CD14-positive monocyte (primary cell): ENCODE data around the gene CASK. TPM values are rescaled to one million over a fixed set of nuclear protein-coding genes. Genes with fewer than 3 reads are reported as not detected.

Source experiments
- DNase-seq, 3 donors: peaks; one replicate each; pipeline ENCODE4 v3.0.0-alpha.2; 2011 to 2022
- H2AFZ ChIP-seq: 2 replicates; pipeline ENCODE4 v1.6.0; 2012; ENCODE audit warnings: mild to moderate bottlenecking, low read depth, low read length, inconsistent platforms; ENCODE audit not compliant: insufficient read depth, poor library complexity, severe bottlenecking
- H3K27ac ChIP-seq, 2 donors: 1 replicate in 1 of 2; 2 replicates in 1 of 2; pipeline ENCODE4 v1.5.1; 2012 to 2013; ENCODE audit warnings: low read length in 2 of 2, control low read depth in 1 of 2, inconsistent platforms in 1 of 2, low read depth in 1 of 2, mild to moderate bottlenecking in 1 of 2
- H3K27me3 ChIP-seq, 2 donors: one replicate each; pipeline versions ENCODE4 v1.6.0 to v1.6.1; 2011 to 2013; ENCODE audit warnings: low read length in 2 of 2; ENCODE audit not compliant: control insufficient read depth in 2 of 2, insufficient read depth in 2 of 2
- H3K36me3 ChIP-seq, 2 donors: replicated peaks in 1 of 2; 1 replicate in 1 of 2; 2 replicates in 1 of 2; pipeline versions ENCODE4 v1.5.1 to v1.6.1; 2012 to 2013; ENCODE audit warnings: low read length in 2 of 2, control low read depth in 1 of 2, inconsistent platforms in 1 of 2, mild to moderate bottlenecking in 1 of 2; ENCODE audit not compliant: insufficient read depth in 2 of 2, control insufficient read depth in 1 of 2
- H3K4me1 ChIP-seq, 2 donors: 1 replicate in 1 of 2; 2 replicates in 1 of 2; pipeline versions ENCODE4 v1.5.1 to v1.6.1; 2012 to 2013; ENCODE audit warnings: low read length in 2 of 2, control low read depth in 1 of 2, inconsistent platforms in 1 of 2, mild to moderate bottlenecking in 1 of 2, moderate library complexity in 1 of 2; ENCODE audit not compliant: insufficient read depth in 2 of 2, control insufficient read depth in 1 of 2
- H3K4me2 ChIP-seq: replicated peaks from 2 replicates; pipeline ENCODE3; 2012; ENCODE audit warnings: low read length, moderate library complexity, mild to moderate bottlenecking; ENCODE audit not compliant: poor library complexity, severe bottlenecking; ENCODE audit errors: extremely low read depth
- H3K4me3 ChIP-seq, 3 experiments: fragments of 200-600 bp in 1 of 3; sonication (generic) in 1 of 3; replicated peaks in 1 of 3; 1 replicate in 2 of 3; 2 replicates in 1 of 3; pipeline ENCODE4 v1.5.1; 2011 to 2013; ENCODE audit warnings: low read length in 3 of 3, mild to moderate bottlenecking in 3 of 3, control low read depth in 2 of 3, low read depth in 2 of 3, inconsistent platforms in 1 of 3, moderate library complexity in 1 of 3
- H3K79me2 ChIP-seq: 2 replicates; pipeline ENCODE4 v1.6.0; 2012; ENCODE audit warnings: mild to moderate bottlenecking, control low read depth, inconsistent platforms, low read length, moderate library complexity; ENCODE audit not compliant: insufficient read depth
- H3K9ac ChIP-seq: 2 replicates; pipeline ENCODE4 v1.6.0; 2017; ENCODE audit warnings: low read length, mild to moderate bottlenecking; ENCODE audit not compliant: insufficient read depth, poor library complexity, severe bottlenecking
- H3K9me3 ChIP-seq, 2 donors: replicated peaks in 1 of 2; 1 replicate in 1 of 2; 2 replicates in 1 of 2; pipeline versions ENCODE4 v1.5.1 to v1.6.1; 2012 to 2013; ENCODE audit warnings: low read length in 2 of 2, control low read depth in 1 of 2; ENCODE audit not compliant: control insufficient read depth in 1 of 2, insufficient read depth in 1 of 2
- H4K20me1 ChIP-seq: 2 replicates; pipeline ENCODE4 v1.6.0; 2012; ENCODE audit warnings: mild to moderate bottlenecking, low read length, control low read depth, moderate library complexity; ENCODE audit not compliant: insufficient read depth
- H3K27ac Mint-ChIP-seq, 7 donors: one replicate each; pipeline ENCODE4 v1.8.0; 2020; ENCODE audit warnings: mild to moderate bottlenecking in 7 of 7, mixed read lengths in 7 of 7, moderate library complexity in 6 of 7, inconsistent platforms in 2 of 7
- H3K27me3 Mint-ChIP-seq, 3 donors: one replicate each; pipeline ENCODE4 v1.8.0; 2021 to 2022; ENCODE audit warnings: low read depth in 3 of 3, mild to moderate bottlenecking in 3 of 3, mixed read lengths in 3 of 3, moderate library complexity in 3 of 3, inconsistent platforms in 1 of 3
- H3K36me3 Mint-ChIP-seq, 2 donors: one replicate each; pipeline ENCODE4 v1.8.0; 2020; ENCODE audit warnings: mixed read lengths in 2 of 2, inconsistent platforms in 1 of 2, mild to moderate bottlenecking in 1 of 2
- H3K4me1 Mint-ChIP-seq: one replicate; pipeline ENCODE4 v1.8.0; 2020; ENCODE audit warnings: mild to moderate bottlenecking, mixed read lengths
- H3K4me3 Mint-ChIP-seq, 2 donors: one replicate each; pipeline ENCODE4 v1.8.0; 2020; ENCODE audit warnings: mild to moderate bottlenecking in 2 of 2, mixed read lengths in 2 of 2, moderate library complexity in 1 of 2
- H3K9me3 Mint-ChIP-seq, 7 donors: one replicate each; pipeline ENCODE4 v1.8.0; 2020 to 2022; ENCODE audit warnings: mixed read lengths in 7 of 7, mild to moderate bottlenecking in 6 of 7, moderate library complexity in 6 of 7, inconsistent platforms in 2 of 7
- CTCF ChIP-seq: fragments of 200-600 bp; IDR thresholded peaks from one replicate; pipeline ENCODE4 v1.8.0; 2022; ENCODE audit warnings: antibody characterized with exemption, mild to moderate bottlenecking
- WGBS: methylation state at CpG from one replicate; pipeline ENCODE4 v1.1.5; 2013; ENCODE audit warnings: missing lambda C conversion rate; ENCODE audit not compliant: insufficient coverage; 5-methylcytosine and 5-hydroxymethylcytosine counted together
- intact Hi-C, 2 donors: fragments of 100-400 bp; cut with micrococcal nuclease; formaldehyde crosslinking; loops; one replicate each; pipeline versions ENCODE4 v1.15.0 to v1.15.1; 2023
- polyA plus RNA-seq, 3 donors: library from polyadenylated mRNA; depleted of rRNA in 1 of 3; unstranded in 2 of 3; stranded (reverse) in 1 of 3; fragments of 300-500 nt in 2 of 3; fragments of >200 nt in 1 of 3; fragmentation: Illumina TruSeq in 2 of 3; gene quantifications; 1 replicate in 2 of 3; 2 replicates in 1 of 3; pipeline ENCODE4 v1.2.3, GENCODE V29; 2012 to 2021

Gene CASK
- polyA plus RNA-seq, 3 donors: 0.48 to 7.4 (median 2.5) TPM

GRCh38 chrX:41779941-41780340 lies 143.4 kb downstream of the CASK start:
- no peaks in the 10 kb centered on the region for H3K4me1 ChIP-seq
- H4K20me1 ChIP-seq: no peaks in the 10 kb centered on the region
- H3K4me3 Mint-ChIP-seq: no peak overlapping the region
- H3K36me3 ChIP-seq: no peaks in the 10 kb centered on the region
- TF ChIP-seq CTCF: no peak
- no peak overlapping the region for H3K9ac ChIP-seq
- intact Hi-C loops: no loop called here
- H3K4me3 ChIP-seq: no peak overlapping the region
- no peaks in the 10 kb centered on the region for H3K27me3 ChIP-seq
- H3K4me2 ChIP-seq: no peak overlapping the region
- no peak for DNase-seq
- H3K27ac Mint-ChIP-seq: no peak overlapping the region
- H3K36me3 Mint-ChIP-seq: peaks cover 0 to 5% of the 10 kb centered on the region in 2 donors
- no CpG with 5 or more reads among the region's 3 CpGs for WGBS
- H3K9me3 ChIP-seq: no peaks in the 10 kb centered on the region
- H3K27ac ChIP-seq: no peak overlapping the region
- H3K4me1 Mint-ChIP-seq: no peaks in the 10 kb centered on the region
- no peaks in the 10 kb centered on the region for H3K79me2 ChIP-seq
- H3K9me3 Mint-ChIP-seq: peaks cover 0 to 4% (median 0%) of the 10 kb centered on the region in 7 donors
- no peak overlapping the region for H2AFZ ChIP-seq
- H3K27me3 Mint-ChIP-seq: peaks cover 0 to 4% (median 0%) of the 10 kb centered on the region in 3 donors

- no peaks in the 10 kb centered on the region for H3K27me3 ChIP-seq
- no peaks in the 10 kb centered on the region for H3K79me2 ChIP-seq
- Mint-ChIP-seq H3K4me1 (no peaks in the 10 kb centered on the region), H3K4me3 (no peak overlapping the region), H3K36me3 (peaks cover 0 to 2% of the 10 kb centered on the region in 2 donors), H3K27me3 (peaks cover 0 to 4% (median 0%) of the 10 kb centered on the region in 3 donors), H3K27ac (no peak overlapping the region), H3K9me3 (peaks cover 0 to 4% (median 0%) of the 10 kb centered on the region in 7 donors)
- H3K4me2 ChIP-seq: no peak overlapping the region
- DNase-seq: no peak
- whole genome bisulfite sequencing: no CpG with 5 or more reads among the region's 1 CpG
- no peaks in the 10 kb centered on the region for H3K4me1 ChIP-seq
- H2AFZ ChIP-seq: no peak overlapping the region
- no peak overlapping the region for H3K9ac ChIP-seq
- no peaks in the 10 kb centered on the region for H3K36me3 ChIP-seq
- no peaks in the 10 kb centered on the region for H4K20me1 ChIP-seq
- H3K27ac ChIP-seq: no peak overlapping the region
- H3K4me3 ChIP-seq: no peak overlapping the region
- no peak for TF ChIP-seq CTCF
- intact Hi-C loops: no loop called here
- H3K9me3 ChIP-seq: no peaks in the 10 kb centered on the region
Observed at GRCh38 chrX:41779030-41779564, 144.3 kb downstream of the CASK start.
